GM18517 (cell line): ENCODE results near the gene CYP3A7.
"Not testable (repeated sequence)": the region's sequence is repeated elsewhere in the genome, so short reads cannot be mapped to it uniquely, and the experiment has no call there.

ENCODE experiments used
- ATAC-seq: cut with Tn5 transposase; IDR thresholded peaks from one replicate; pipeline ENCODE4 v1.9.1; 2021; ENCODE audit warnings: mild to moderate bottlenecking, moderate library complexity; ENCODE audit not compliant: unreplicated experiment

Gene CYP3A7

DNA sequence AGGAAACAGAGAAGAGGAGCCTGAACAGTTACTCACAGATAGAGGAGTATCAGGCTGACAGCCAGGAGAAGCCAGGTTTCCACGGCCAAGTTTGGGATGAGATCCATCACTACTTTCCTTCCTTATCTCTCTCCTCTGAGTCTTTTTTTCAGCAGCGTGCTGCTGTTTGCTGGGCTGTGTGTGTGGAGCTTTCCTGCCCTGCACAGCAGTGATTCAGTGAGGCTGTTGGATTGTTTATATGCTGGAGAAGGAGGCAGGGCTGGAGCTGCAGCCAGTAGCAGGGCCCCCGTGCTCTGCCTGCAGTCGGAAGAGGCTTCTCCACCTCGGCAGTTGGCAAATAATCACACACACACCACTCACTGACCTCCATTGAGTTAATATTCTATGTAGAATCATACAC lies at the start of gene CYP3A7:
Gene CYP3A7 (minus strand): TSS at position 210 of the 400 bp plus-strand sequence. CDS start 103 bp downstream, at position 107.
- no peak for ATAC-seq

GRCh38 chr7:99784007-99784406 lies 49.0 kb upstream of the CYP3A7 start, which contains the start of gene CYP3A4:
TSS of gene CYP3A4 (minus strand) at chr7:99784184. CDS start at chr7:99784081, 103 bp downstream.
- no peak for ATAC-seq

DNA sequence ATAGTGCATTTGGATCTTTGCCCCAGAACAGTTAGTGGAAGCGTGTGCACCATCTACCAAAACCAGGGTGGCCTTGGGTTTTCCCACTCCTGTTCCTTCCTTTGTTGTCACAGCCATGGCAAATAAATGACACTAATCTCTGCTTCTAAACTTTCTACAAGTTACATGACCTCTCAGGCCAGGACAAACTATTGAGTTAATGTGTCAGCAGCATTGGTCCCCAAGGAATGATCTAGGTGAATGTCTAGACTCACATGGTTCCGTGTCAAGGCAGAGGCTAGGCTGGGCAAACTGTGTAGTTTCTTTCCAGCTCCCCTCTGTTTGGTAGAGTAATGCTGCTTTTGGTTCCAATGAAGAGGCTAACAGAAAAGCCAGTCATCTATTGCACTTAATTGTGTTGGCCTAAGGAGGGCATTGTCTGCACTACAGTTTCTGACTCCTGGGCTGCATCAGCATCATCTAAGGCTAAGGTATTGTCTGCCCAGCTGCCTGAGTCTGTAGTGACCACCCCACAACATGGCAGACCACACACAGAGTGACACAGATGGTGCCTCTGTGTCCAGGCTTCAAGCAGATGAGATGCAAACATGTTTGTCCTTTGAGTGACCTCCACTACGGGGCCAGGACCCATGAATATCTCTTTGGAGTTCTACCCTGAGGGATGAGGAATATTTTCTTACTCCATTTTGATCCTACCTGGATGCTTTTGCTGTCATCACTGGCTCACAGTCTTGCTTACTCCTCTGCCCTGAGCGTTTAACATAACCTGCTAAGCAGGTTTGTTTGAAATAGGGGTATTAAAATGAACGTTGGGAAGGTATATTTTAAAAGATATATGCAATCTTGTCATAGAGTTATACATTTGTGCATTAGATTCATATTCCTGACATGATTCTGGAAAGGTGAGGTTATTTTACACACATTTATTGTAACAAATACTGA lies 47.3 kb upstream of the CYP3A7 start:
- ATAC-seq = no peak

GRCh38 chr7:99780588-99780987 lies 45.6 kb upstream of the CYP3A7 start:
- ATAC-seq = no peak

GRCh38 chr7:99779949-99780348 lies 45.0 kb upstream of the CYP3A7 start:
- no peak for ATAC-seq

DNA sequence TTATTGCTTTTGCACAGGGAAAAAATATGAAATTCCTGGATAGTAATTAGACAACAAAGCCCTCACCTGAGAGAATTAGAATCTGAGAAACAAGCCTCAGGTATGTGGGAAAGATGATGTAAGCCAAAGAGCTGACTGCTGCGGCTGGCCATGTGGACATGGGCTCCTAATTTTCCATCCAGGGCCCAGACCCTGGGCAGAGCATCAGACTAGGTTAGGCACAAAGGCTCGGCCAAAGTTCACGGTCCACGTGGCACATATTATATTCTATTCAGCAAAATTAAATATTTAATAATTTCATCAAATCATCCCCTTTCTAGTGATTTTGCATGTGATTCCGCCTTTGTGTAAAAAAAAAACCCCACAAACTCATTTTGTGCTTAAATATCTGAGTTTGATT lies 43.9 kb upstream of the CYP3A7 start:
- no peak for ATAC-seq

- ATAC-seq = not testable (repeated sequence)
Observed at GRCh38 chr7:99773395-99773794, 38.4 kb upstream of the CYP3A7 start.

GRCh38 chr7:99772565-99772964 lies 37.6 kb upstream of the CYP3A7 start:
- no peak for ATAC-seq

DNA sequence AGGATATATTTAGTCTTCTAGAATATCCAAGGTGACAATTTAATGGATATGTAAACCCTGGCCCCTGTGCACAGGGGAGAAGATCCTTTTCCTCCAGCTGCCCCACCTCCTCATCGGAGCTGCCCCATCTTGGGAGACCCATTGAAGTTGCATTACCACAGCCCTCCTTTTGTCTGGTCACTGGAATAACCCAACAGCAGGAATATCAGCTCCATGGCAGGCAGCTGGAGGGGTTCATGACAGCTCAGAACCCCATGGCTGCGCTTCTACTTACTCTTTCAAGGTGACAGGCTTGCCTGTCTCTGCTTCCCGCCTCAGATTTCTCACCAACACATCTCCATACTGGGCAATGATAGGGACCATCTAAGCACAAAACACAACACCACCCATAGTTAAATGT lies 34.5 kb upstream of the CYP3A7 start:
- not testable (repeated sequence) for ATAC-seq

- no peak for ATAC-seq
Observed at GRCh38 chr7:99768471-99768870, 33.5 kb upstream of the CYP3A7 start.

GRCh38 chr7:99767662-99768061 lies 32.7 kb upstream of the CYP3A7 start:
- peak; percentile 91 for ATAC-seq

GRCh38 chr7:99766484-99767099 lies 31.6 kb upstream of the CYP3A7 start:
- ATAC-seq = no peak

DNA sequence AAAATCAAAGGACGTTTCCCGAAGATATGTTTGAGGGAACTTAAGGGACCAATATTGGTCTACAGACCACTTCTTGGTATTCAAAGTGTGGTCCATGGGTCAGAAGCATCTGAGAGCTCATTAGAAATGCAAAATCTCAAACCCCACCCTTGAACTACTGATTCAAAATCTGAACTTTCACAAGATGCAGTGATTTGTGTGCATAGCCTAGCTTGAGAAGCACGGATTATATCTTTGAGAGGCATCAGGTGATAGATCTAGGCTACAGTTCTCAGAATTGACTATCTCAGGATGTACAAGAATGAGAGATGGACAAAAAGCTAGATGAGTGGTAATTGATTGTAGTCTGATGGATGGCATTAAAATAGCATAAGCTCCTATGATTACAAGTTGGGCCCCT lies 29.5 kb upstream of the CYP3A7 start:
- no peak for ATAC-seq

GRCh38 chr7:99762680-99763327 lies 27.8 kb upstream of the CYP3A7 start:
- no peak for ATAC-seq

DNA sequence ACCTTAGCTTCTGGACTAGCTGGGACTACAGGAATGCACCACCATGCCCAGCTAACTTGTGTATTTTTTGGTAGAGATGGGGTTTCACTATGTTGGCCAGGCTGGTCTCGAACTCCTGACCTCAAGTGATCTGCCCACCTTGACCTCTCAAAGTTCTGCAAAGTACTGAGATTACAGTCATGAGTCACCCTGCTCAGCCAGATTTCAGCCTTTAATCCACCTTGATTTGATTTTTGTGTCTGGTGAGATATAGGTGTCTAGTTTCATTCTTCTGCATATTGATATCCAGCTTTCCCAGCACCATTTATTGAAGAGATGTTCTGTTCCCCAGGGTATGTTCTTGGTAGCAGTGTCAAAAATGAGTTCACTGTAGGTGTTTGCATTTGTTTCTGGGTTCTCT lies 20.1 kb upstream of the CYP3A7 start:
- no peak for ATAC-seq

DNA sequence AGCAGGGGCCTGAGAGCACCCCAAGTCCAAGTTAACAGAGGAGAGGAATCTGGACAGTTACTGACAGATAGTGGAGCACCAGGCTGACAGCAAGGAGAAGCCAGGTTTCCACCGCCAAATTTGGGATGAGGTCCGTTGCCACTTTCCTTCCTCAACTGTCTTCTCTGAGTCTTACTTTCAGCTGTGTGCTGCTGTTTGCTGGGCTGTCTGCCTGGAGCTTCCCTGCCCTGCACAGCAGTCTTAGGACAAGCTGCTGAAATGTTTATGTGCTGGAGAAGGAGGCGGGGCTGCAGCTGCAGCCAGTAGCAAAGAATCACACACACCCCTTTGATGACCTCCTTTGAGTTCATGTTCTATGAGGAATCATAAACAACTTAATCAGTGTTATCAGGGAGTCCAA lies 17.4 kb upstream of the CYP3A7 start:
- ATAC-seq = no peak

- not testable (repeated sequence) for ATAC-seq
Observed at GRCh38 chr7:99751322-99752052, 16.5 kb upstream of the CYP3A7 start.

DNA sequence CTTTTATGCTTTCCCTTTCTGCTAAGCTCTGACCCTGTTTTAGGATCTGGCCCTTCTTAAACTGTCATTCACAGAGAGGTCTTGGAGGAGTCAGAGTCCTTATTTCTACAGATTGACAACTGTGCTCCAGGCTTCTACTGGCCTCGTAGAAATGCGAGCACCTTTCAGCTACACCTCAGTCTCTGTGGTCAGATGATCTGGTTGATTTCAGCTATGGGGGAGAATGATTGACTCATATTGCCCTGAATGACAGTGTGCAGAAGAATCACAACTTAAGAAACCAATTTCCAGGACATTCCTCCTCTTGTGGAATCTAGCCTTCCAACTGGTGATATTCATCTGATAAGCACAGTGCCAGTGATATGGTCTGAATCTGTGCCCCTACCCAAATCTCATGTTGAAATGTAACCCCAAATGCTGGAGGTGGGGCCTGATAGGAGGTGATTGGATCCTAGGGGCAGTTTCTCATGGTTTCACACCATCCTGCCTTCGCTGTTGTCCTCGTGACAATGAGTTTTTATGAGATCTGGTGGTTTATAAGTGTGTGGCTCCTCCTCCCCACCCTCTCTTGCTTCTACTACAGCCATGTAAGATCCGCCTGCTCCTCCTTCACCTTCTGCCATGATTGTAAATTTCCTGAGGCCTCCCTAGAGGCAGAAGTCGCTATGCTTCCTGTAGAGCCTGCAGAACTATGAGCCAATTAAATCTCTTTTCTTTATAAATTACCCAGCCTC lies 14.0 kb upstream of the CYP3A7 start:
- ATAC-seq = no peak

DNA sequence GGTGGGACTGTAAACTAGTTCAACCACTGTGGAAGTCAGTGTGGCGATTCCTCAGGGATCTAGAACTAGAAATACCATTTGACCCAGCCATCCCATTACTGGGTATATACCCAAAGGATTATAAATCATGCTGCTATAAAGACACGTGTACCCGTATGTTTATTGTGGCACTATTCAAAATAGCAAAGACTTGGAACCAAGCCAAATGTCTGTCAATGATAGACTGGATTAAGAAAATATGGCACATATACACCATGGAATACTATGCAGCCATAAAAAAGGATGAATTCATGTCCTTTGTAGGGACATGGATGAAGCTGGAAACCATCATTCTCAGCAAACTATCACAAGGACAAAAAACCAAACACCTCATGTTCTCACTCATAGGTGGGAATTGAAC lies 11.9 kb upstream of the CYP3A7 start:
- ATAC-seq = not testable (repeated sequence)

DNA sequence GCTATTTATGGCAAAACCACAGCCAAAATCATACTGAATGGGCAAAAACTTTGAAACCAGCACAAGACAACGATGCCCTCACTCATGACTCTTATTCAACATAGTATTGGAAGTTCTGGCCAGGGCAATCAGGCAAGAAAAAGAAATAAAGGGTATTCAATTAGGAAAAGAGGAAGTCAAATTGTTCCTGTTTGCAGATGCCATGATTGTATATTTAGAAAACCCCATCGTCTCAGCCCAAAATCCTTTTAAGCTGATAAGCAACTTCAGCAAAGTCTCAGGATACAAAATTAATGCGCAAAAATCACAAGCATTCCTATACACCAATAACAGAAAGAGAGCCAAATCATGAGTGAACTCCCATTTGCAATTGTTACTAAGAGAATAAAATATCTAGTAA lies 10.4 kb upstream of the CYP3A7 start:
- ATAC-seq = not testable (repeated sequence)
